ENCODE measurements around the gene TMEM60.

DNA sequence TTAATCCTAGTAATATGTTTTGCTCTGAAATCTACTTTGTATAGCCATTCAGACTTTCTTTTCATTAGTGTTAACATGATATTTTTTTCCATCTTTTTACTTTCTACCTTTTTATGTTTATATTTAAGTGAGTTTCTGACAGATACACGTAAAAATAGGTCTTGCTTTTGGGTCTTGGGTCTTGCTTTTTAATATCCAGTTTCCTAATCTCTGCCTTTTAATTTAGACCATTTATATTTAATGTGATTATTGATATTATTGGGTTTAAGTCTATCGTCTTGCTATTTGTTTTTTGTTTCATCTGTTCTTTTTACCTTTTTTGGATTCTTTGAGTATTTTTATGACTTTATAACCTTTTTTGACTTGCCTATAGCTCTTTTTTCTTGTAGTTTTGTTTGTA is 8.2 kb upstream of the TMEM60 start:
- TF ChIP-seq POLR2A (IDR thresholded peaks at IDR 0.05; ENCODE audit: extremely low read depth, insufficient read length) = no peak
- TF ChIP-seq, protein P1, sequence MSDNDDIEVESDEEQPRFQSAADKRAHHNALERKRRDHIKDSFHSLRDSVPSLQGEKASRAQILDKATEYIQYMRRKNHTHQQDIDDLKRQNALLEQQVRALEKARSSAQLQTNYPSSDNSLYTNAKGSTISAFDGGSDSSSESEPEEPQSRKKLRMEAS (IDR thresholded peaks at IDR 0.05; ENCODE audit: low read depth, low read length) = no peak
- TF ChIP-seq, protein P2, sequence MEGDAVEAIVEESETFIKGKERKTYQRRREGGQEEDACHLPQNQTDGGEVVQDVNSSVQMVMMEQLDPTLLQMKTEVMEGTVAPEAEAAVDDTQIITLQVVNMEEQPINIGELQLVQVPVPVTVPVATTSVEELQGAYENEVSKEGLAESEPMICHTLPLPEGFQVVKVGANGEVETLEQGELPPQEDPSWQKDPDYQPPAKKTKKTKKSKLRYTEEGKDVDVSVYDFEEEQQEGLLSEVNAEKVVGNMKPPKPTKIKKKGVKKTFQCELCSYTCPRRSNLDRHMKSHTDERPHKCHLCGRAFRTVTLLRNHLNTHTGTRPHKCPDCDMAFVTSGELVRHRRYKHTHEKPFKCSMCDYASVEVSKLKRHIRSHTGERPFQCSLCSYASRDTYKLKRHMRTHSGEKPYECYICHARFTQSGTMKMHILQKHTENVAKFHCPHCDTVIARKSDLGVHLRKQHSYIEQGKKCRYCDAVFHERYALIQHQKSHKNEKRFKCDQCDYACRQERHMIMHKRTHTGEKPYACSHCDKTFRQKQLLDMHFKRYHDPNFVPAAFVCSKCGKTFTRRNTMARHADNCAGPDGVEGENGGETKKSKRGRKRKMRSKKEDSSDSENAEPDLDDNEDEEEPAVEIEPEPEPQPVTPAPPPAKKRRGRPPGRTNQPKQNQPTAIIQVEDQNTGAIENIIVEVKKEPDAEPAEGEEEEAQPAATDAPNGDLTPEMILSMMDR (IDR thresholded peaks at IDR 0.05; ENCODE audit: low read depth, low read length) = no peak
- no peak for TF ChIP-seq MYC (IDR thresholded peaks at IDR 0.05; ENCODE audit: low read depth, low read length)
